Tibial nerve (tissue), 3 donors: Measurements from ENCODE around the gene SNAP47.

Source experiments
- CTCF ChIP-seq, 5 experiments: fragments of 200-600 bp in 3 of 5; fragments of 450-650 bp in 2 of 5; sonication (generic) in 3 of 5; IDR thresholded peaks; one replicate each; pipeline ENCODE4 v1.5.1; 2016 to 2019; ENCODE audit warnings: antibody characterized with exemption in 5 of 5, mild to moderate bottlenecking in 3 of 5, moderate library complexity in 2 of 5
- POLR2A ChIP-seq, 2 donors: fragments of 450-650 bp; IDR thresholded peaks; one replicate each; pipeline ENCODE4 v1.6.1; 2017; ENCODE audit warnings: antibody characterized with exemption in 2 of 2, mild to moderate bottlenecking in 2 of 2, moderate library complexity in 2 of 2

- TF ChIP-seq CTCF (IDR thresholded peaks at IDR 0.05): no peak
- no peak for TF ChIP-seq POLR2A (IDR thresholded peaks at IDR 0.05)
Observed at GRCh38 chr1:227756172-227756959, 21.1 kb downstream of the SNAP47 start.
